HepG2 (cell line): ENCODE results near the gene RMND5A. TPM values are rescaled to one million over a fixed set of nuclear protein-coding genes. Genes with fewer than 3 reads are reported as not detected.

Experiments used
- ATF7-NPFF ChIP-seq: sonication (generic); formaldehyde crosslinking; IDR thresholded peaks from 2 replicates; pipeline ENCODE4 v1.8.1; 2023; ENCODE audit warnings: mild to moderate bottlenecking, low read depth, missing genetic modification reagents, moderate library complexity
- GTF2F1 ChIP-seq: fragments of 150-350 bp; IDR thresholded peaks from 2 replicates; pipeline ENCODE4 v1.6.1; 2014; ENCODE audit warnings: low read length
- HNF4A ChIP-seq: sonication (generic); formaldehyde crosslinking; IDR thresholded peaks from 2 replicates; pipeline ENCODE4 v1.4.0; 2020; ENCODE audit warnings: missing genetic modification reagents
- KDM2A ChIP-seq: sonication (generic); formaldehyde crosslinking; IDR thresholded peaks from 2 replicates; pipeline ENCODE4 v1.4.0; 2020; ENCODE audit warnings: low read depth, missing genetic modification reagents, borderline replicate concordance
- KDM3A ChIP-seq: IDR thresholded peaks from 2 replicates; pipeline ENCODE4 v1.6.1; 2018; ENCODE audit warnings: low read depth, missing compliant biosample characterization
- KLF13 ChIP-seq: sonication (generic); formaldehyde crosslinking; IDR thresholded peaks from 2 replicates; pipeline ENCODE4 v1.4.0; 2020; ENCODE audit warnings: mild to moderate bottlenecking, missing genetic modification reagents
- KLF15 ChIP-seq: sonication (generic); formaldehyde crosslinking; IDR thresholded peaks from 2 replicates; pipeline ENCODE4 v1.8.1; 2023; ENCODE audit warnings: borderline replicate concordance, mild to moderate bottlenecking, inconsistent platforms, missing genetic modification reagents, mixed read lengths
- NRL ChIP-seq: sonication (generic); formaldehyde crosslinking; IDR thresholded peaks from 2 replicates; pipeline ENCODE4 v1.5.0; 2020; ENCODE audit warnings: missing genetic modification reagents, mild to moderate bottlenecking, moderate library complexity, borderline replicate concordance
- PRPF4 ChIP-seq: fragments of 200-400 bp; formaldehyde crosslinking; IDR thresholded peaks from 2 replicates; pipeline ENCODE4 v1.6.1; 2016; ENCODE audit warnings: low read length, low read depth; ENCODE audit not compliant: poor library complexity, severe bottlenecking
- THAP11 ChIP-seq: IDR thresholded peaks from 2 replicates; pipeline ENCODE4 v1.6.1; 2016; ENCODE audit warnings: missing biosample characterization, missing genetic modification reagents
- ZFP37 ChIP-seq: sonication (generic); formaldehyde crosslinking; IDR thresholded peaks from 2 replicates; pipeline ENCODE4 v1.4.0; 2020; ENCODE audit warnings: missing genetic modification reagents, borderline replicate concordance
- ZNF232 ChIP-seq: sonication (generic); formaldehyde crosslinking; IDR thresholded peaks from 2 replicates; pipeline ENCODE4 v1.4.0; 2020; ENCODE audit warnings: missing genetic modification reagents, borderline replicate concordance
- ZNF234 ChIP-seq: sonication (generic); formaldehyde crosslinking; conservative IDR thresholded peaks from 2 replicates; pipeline ENCODE4 v1.5.1; 2020; ENCODE audit warnings: mild to moderate bottlenecking, missing genetic modification reagents
- ZNF331 ChIP-seq: sonication (generic); formaldehyde crosslinking; IDR thresholded peaks from 2 replicates; pipeline ENCODE4 v1.4.0; 2020; ENCODE audit warnings: missing genetic modification reagents
- ZNF367 ChIP-seq: sonication (generic); formaldehyde crosslinking; IDR thresholded peaks from 2 replicates; pipeline ENCODE4 v1.4.0; 2020; ENCODE audit warnings: missing genetic modification reagents, borderline replicate concordance
- ZNF567 ChIP-seq: sonication (generic); formaldehyde crosslinking; IDR thresholded peaks from 2 replicates; pipeline ENCODE4 v1.8.1; 2023; ENCODE audit warnings: mild to moderate bottlenecking, missing genetic modification reagents, borderline replicate concordance
- ZNF605 ChIP-seq: sonication (generic); formaldehyde crosslinking; IDR thresholded peaks from 2 replicates; pipeline ENCODE4 v1.8.0; 2022; ENCODE audit warnings: mild to moderate bottlenecking, missing genetic modification reagents
- polyA plus RNA-seq, 8 experiments: library from polyadenylated mRNA; depleted of rRNA in 3 of 8; stranded (reverse) in 7 of 8; unstranded in 1 of 8; fragments of >200 nt; fragmentation: Illumina TruSeq in 4 of 8; extraction: Trizol in 4 of 8; gene quantifications; 2 replicates each; pipeline versions ENCODE4 v1.2.1 to v1.2.3, GENCODE V29; 2011 to 2016; ENCODE audit warnings: low read depth in 4 of 8, missing spikeins in 1 of 8, mixed read lengths in 1 of 8; ENCODE audit not compliant: insufficient read depth in 1 of 8
- total RNA-seq, 5 experiments: library from RNA; depleted of rRNA; stranded (reverse); fragments of >200 nt; fragmentation: Illumina TruSeq; extraction: Trizol; gene quantifications; 2 replicates each; pipeline ENCODE4 v1.2.3, GENCODE V29; 2016; ENCODE audit warnings: low read depth in 1 of 5
- TF ChIP-seq, protein P1 (sequence below): IDR thresholded peaks from 2 replicates; pipeline ENCODE4 v1.6.1; 2016; ENCODE audit warnings: missing compliant biosample characterization, missing genetic modification reagents, borderline replicate concordance
- TF ChIP-seq, protein P2 (sequence below): IDR thresholded peaks from 2 replicates; pipeline ENCODE4 v1.6.1; 2012; ENCODE audit warnings: low read depth, low read length, improper control_type of control experiment
- TF ChIP-seq, protein P3 (sequence below): sonication (generic); formaldehyde crosslinking; IDR thresholded peaks from 2 replicates; pipeline ENCODE4 v1.4.0; 2020; ENCODE audit warnings: missing genetic modification reagents, borderline replicate concordance
- TF ChIP-seq, protein P4 (sequence below): sonication (generic); formaldehyde crosslinking; IDR thresholded peaks from 2 replicates; pipeline ENCODE4 v1.5.0; 2020; ENCODE audit warnings: missing genetic modification reagents

Gene RMND5A
- total and polyA plus RNA-seq, 2 of the 13 experiments (the other 11 are each of a cell fraction or from before 2014, with no cell fraction given), result 31.0 to 66.4 TPM

DNA sequence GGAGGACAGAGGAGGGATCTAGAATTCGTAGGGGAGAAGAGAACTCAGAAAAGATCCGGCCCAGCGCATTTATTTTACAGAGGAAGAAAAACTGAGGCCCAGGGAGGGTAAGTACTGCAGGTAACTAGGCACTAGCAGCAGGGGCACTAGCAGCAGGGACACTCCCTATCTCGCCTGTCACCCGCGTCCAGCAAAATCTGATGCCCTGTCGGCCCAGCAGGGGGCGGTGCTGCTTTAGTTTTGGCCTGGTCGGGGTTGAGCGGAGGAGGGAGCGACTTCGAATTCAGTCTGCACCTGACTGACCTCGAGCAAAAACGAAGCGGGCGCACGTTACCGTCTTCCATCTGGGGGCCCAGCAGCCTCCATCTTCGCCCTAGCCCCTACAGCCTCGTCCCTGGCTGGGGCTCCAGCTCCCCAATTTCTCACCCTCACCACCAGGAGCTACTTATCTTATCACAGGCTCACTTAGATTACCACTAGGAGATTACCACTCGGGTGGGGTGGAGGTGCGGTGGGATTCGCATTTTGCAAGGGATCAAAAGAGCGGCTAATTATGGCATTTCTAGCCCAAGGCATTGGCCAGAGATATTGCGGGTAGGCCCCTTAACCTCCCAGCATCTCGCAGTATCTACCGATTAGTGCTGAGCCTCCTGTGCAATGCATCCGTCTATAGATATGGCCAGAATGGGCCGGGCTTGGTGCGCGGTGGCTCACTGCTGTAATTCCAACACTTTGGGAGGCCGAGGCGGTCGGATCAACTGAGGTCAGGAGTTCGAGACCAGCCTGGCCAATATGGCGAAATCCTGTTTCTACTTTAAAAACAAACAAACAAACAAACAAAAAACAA, 88.4 kb downstream of the RMND5A start (continued):
- TF ChIP-seq, protein P1, sequence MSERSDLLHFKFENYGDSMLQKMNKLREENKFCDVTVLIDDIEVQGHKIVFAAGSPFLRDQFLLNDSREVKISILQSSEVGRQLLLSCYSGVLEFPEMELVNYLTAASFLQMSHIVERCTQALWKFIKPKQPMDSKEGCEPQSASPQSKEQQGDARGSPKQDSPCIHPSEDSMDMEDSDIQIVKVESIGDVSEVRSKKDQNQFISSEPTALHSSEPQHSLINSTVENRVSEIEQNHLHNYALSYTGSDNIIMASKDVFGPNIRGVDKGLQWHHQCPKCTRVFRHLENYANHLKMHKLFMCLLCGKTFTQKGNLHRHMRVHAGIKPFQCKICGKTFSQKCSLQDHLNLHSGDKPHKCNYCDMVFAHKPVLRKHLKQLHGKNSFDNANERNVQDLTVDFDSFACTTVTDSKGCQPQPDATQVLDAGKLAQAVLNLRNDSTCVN (CRISPR knock-in tag), result peak; percentile 75
- TF ChIP-seq ZFP37 (CRISPR knock-in tag) (no peak), KLF13 (CRISPR knock-in tag) (no peak), PRPF4 (no peak), ATF7-NPFF (CRISPR knock-in tag) (0 out of 2 replicates have a peak, but pooled peaks have one; percentile 72), ZNF331 (CRISPR knock-in tag) (peak; percentile 70; the same call in 1 of the 2 replicates), ZNF567 (CRISPR knock-in tag) (no peak), KDM3A (peak; percentile 46; the same call in 1 of the 2 replicates), HNF4A (no peak), ZNF234 (CRISPR knock-in tag) (no peak), NRL (CRISPR knock-in tag) (no peak), GTF2F1 (no peak), THAP11 (peak; percentile 52), ZNF605 (peak; percentile 58), KDM2A (CRISPR knock-in tag) (peak; percentile 93), ZNF232 (CRISPR knock-in tag) (peak; percentile 27; the same call in 1 of the 2 replicates), KLF15 (CRISPR knock-in tag) (0 out of 2 replicates have a peak, but pooled peaks have one; percentile 41), ZNF367 (CRISPR knock-in tag) (no peak)
- TF ChIP-seq, protein P2, sequence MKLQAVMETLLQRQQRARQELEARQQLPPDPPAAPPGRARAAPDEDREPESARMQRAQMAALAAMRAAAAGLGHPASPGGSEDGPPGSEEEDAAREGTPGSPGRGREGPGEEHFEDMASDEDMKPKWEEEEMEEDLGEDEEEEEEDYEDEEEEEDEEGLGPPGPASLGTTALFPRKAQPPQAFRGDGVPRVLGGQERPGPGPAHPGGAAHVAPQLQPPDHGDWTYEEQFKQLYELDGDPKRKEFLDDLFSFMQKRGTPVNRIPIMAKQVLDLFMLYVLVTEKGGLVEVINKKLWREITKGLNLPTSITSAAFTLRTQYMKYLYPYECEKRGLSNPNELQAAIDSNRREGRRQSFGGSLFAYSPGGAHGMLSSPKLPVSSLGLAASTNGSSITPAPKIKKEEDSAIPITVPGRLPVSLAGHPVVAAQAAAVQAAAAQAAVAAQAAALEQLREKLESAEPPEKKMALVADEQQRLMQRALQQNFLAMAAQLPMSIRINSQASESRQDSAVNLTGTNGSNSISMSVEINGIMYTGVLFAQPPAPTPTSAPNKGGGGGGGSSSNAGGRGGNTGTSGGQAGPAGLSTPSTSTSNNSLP, result peak; percentile 57; the same call in 1 of the 2 replicates
- TF ChIP-seq, protein P3, sequence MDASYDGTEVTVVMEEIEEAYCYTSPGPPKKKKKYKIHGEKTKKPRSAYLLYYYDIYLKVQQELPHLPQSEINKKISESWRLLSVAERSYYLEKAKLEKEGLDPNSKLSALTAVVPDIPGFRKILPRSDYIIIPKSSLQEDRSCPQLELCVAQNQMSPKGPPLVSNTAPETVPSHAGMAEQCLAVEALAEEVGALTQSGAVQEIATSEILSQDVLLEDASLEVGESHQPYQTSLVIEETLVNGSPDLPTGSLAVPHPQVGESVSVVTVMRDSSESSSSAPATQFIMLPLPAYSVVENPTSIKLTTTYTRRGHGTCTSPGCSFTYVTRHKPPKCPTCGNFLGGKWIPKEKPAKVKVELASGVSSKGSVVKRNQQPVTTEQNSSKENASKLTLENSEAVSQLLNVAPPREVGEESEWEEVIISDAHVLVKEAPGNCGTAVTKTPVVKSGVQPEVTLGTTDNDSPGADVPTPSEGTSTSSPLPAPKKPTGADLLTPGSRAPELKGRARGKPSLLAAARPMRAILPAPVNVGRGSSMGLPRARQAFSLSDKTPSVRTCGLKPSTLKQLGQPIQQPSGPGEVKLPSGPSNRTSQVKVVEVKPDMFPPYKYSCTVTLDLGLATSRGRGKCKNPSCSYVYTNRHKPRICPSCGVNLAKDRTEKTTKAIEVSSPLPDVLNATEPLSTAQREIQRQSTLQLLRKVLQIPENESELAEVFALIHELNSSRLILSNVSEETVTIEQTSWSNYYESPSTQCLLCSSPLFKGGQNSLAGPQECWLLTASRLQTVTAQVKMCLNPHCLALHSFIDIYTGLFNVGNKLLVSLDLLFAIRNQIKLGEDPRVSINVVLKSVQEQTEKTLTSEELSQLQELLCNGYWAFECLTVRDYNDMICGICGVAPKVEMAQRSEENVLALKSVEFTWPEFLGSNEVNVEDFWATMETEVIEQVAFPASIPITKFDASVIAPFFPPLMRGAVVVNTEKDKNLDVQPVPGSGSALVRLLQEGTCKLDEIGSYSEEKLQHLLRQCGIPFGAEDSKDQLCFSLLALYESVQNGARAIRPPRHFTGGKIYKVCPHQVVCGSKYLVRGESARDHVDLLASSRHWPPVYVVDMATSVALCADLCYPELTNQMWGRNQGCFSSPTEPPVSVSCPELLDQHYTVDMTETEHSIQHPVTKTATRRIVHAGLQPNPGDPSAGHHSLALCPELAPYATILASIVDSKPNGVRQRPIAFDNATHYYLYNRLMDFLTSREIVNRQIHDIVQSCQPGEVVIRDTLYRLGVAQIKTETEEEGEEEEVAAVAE (CRISPR knock-in tag), result peak; percentile 27; the same call in 1 of the 2 replicates
- TF ChIP-seq, protein P4, sequence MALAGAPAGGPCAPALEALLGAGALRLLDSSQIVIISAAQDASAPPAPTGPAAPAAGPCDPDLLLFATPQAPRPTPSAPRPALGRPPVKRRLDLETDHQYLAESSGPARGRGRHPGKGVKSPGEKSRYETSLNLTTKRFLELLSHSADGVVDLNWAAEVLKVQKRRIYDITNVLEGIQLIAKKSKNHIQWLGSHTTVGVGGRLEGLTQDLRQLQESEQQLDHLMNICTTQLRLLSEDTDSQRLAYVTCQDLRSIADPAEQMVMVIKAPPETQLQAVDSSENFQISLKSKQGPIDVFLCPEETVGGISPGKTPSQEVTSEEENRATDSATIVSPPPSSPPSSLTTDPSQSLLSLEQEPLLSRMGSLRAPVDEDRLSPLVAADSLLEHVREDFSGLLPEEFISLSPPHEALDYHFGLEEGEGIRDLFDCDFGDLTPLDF (CRISPR knock-in tag), result no peak
